ENCODE data around the gene DOK6.

DNA sequence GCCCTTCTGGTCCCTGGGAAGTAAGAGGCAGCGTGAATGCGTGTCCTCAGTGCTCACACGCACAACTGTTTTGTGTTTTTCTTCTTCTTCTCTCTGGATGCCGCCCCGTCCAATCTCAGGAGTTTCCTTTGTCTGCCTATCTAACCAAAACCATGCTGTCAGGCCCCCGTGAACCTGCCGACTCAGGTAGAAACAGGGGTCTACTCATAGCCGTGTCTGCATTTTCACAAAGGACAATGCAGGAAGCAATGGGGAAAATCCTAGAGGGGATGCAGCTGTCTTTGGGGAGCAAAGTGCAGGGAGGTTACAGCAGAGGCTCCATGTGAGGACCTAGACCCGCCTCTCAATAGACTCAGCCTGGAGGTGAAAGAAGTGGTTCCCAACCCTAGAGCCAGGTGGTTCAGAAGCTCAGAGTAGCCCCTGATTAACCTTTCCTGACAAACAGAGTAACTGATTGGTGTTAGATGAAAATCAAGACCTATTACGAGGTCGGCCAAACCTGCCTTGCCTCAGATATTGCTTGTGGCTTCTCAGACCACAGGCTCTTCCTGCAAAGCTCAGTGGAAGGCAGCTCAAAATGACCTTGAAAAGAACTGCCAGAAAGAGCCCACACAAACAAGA is 497.7 kb downstream of the DOK6 start:
- TF ChIP-seq, protein P1, sequence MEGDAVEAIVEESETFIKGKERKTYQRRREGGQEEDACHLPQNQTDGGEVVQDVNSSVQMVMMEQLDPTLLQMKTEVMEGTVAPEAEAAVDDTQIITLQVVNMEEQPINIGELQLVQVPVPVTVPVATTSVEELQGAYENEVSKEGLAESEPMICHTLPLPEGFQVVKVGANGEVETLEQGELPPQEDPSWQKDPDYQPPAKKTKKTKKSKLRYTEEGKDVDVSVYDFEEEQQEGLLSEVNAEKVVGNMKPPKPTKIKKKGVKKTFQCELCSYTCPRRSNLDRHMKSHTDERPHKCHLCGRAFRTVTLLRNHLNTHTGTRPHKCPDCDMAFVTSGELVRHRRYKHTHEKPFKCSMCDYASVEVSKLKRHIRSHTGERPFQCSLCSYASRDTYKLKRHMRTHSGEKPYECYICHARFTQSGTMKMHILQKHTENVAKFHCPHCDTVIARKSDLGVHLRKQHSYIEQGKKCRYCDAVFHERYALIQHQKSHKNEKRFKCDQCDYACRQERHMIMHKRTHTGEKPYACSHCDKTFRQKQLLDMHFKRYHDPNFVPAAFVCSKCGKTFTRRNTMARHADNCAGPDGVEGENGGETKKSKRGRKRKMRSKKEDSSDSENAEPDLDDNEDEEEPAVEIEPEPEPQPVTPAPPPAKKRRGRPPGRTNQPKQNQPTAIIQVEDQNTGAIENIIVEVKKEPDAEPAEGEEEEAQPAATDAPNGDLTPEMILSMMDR (conservative IDR thresholded peaks at IDR 0.05), result no peak
- no peak for TF ChIP-seq EZH2 (IDR thresholded peaks at IDR 0.05; ENCODE audit: low read depth)

All from PC-9 (cell line).